WI38 (cell line): ENCODE data around the gene RFC2.

Source experiments
- H3K4me3 ChIP-seq: 2 replicates; pipeline ENCODE4 v1.5.1; 2011; ENCODE audit warnings: low read depth, mild to moderate bottlenecking, control low read depth, low read length
- CTCF ChIP-seq: IDR thresholded peaks from 2 replicates; pipeline ENCODE4 v1.5.1; 2012; ENCODE audit warnings: low read depth, mild to moderate bottlenecking, control low read depth, low read length

The RFC2 gene

GRCh38 chr7:74254129-74254857 is at the start of gene RFC2:
RFC2 (minus strand) TSS chr7:74254399; CDS start chr7:74254383, 16 bp downstream.
- TF ChIP-seq CTCF, result no peak
- H3K4me3 ChIP-seq, result peak within 1 kb of the TSS; percentile 90

GRCh38 chr7:74302745-74303221 is 48.6 kb upstream of the RFC2 start:
- TF ChIP-seq CTCF, result no peak
- no peak overlapping the region for H3K4me3 ChIP-seq

GRCh38 chr7:74300926-74301325 is 46.7 kb upstream of the RFC2 start:
- TF ChIP-seq CTCF, result no peak

GRCh38 chr7:74299401-74299800 is 45.2 kb upstream of the RFC2 start:
- no peak for TF ChIP-seq CTCF
- H3K4me3 ChIP-seq, result no peak overlapping the region

More at GRCh38 chr7:74300926-74301325, 46.7 kb upstream of the RFC2 start:
- H3K4me3 ChIP-seq, result no peak overlapping the region

GRCh38 chr7:74297516-74298233 is 43.5 kb upstream of the RFC2 start:
- TF ChIP-seq CTCF, result no peak
- H3K4me3 ChIP-seq, result no peak overlapping the region

GRCh38 chr7:74294191-74294998 is 40.2 kb upstream of the RFC2 start:
- no peak overlapping the region for H3K4me3 ChIP-seq
- TF ChIP-seq CTCF, result no peak
